ENCODE results near the gene ACY1. TPM values are rescaled to one million over a fixed set of nuclear protein-coding genes. Genes with fewer than 3 reads are reported as not detected.

ACY1 gene
- total and polyA plus RNA-seq, 2 donors (not counting 3 experiments of a cell fraction or from before 2014, with no cell fraction given): 13.4 to 32.9 TPM

- no peak overlapping the region for H3K4me3 ChIP-seq (replicated peaks in 1 of 3; ENCODE audit: insufficient read depth in 1 of 3, low read depth in 1 of 3, low read length in 3 of 3)
- CTCF ChIA-PET: no interaction called here
Measured at GRCh38 chr3:51966016-51966415, 17.3 kb upstream of the ACY1 start.

More at GRCh38 chr3:51966016-51966415, 17.3 kb upstream of the ACY1 start:
- Histone ChIP-seq H3K4me1 (ENCODE audit: control insufficient read depth, extremely low read depth, insufficient read depth, low read length) (peaks cover 4% of the 10 kb centered on the region), H3K36me3 (ENCODE audit: control insufficient read depth in 2 of 2, extremely low read depth in 1 of 2, insufficient read depth in 2 of 2, low read length in 2 of 2) (no peaks in the 10 kb centered on the region), H3K9me1 (replicated peaks; ENCODE audit: control insufficient read depth, extremely low read depth, insufficient read depth, low read length) (no peaks in the 10 kb centered on the region), H3K27me3 (ENCODE audit: control insufficient read depth in 2 of 2, insufficient read depth in 2 of 2, low read length in 2 of 2) (no peaks in the 10 kb centered on the region), H2AFZ (ENCODE audit: low read depth, low read length) (no peak overlapping the region), H3K9me3 (replicated peaks; ENCODE audit: control insufficient read depth, insufficient read depth, low read length) (no peaks in the 10 kb centered on the region), H3K27ac (ENCODE audit: insufficient read depth, low read depth, low read length) (no peak overlapping the region), H3K79me2 (ENCODE audit: control insufficient read depth, insufficient read depth, low read length) (no peaks in the 10 kb centered on the region), H3K4me2 (ENCODE audit: insufficient read depth, low read length) (peak overlapping the region; percentile 83), H4K20me1 (replicated peaks; ENCODE audit: control insufficient read depth, extremely low read depth, insufficient read depth, low read length) (no peaks in the 10 kb centered on the region), H3K9ac (replicated peaks; ENCODE audit: extremely low read depth, insufficient read depth, low read length) (no peak overlapping the region)
- POLR2A ChIA-PET: no interaction called here
- TF ChIP-seq JUN (IDR thresholded peaks at IDR 0.05; ENCODE audit: borderline replicate concordance, insufficient read depth, insufficient read length, low read depth) (no peak), EZH2 (IDR thresholded peaks at IDR 0.05; ENCODE audit: borderline replicate concordance, low read depth, low read length, severe bottlenecking) (no peak), POLR2AphosphoS5 (IDR thresholded peaks at IDR 0.05; ENCODE audit: insufficient read depth, low read depth, low read length) (no peak), FOS (IDR thresholded peaks at IDR 0.05; ENCODE audit: borderline replicate concordance, insufficient read depth, low read length) (no peak), MAX (IDR thresholded peaks at IDR 0.05; ENCODE audit: insufficient read depth, insufficient read length) (no peak), GATA2 (IDR thresholded peaks at IDR 0.05; ENCODE audit: insufficient read depth, insufficient read length, low read depth, low read length) (no peak), CTCF (IDR thresholded peaks at IDR 0.05; ENCODE audit: extremely low read depth in 1 of 2, insufficient read depth in 1 of 2, low read depth in 1 of 2, low read length in 2 of 2) (no peak), POLR2A (IDR thresholded peaks at IDR 0.05; ENCODE audit: low read depth, low read length) (no peak), MYC (IDR thresholded peaks at IDR 0.05; ENCODE audit: low read depth, low read length) (no peak)
- no peak for DNase-seq (ENCODE audit: low read depth, low spot score)
- dilution Hi-C loops (cut with MboI; ENCODE audit: extremely low pct_ligation_motif_present, low sequenced_read_pairs): no loop called here
- no peak for FAIRE-seq
- intact Hi-C loops (cut with micrococcal nuclease): no loop called here
- BruUV-seq (replicated peaks): no TSS peak

Data from endothelial cell of umbilical vein (primary cell).